ENCODE data around the gene DUSP16.

Gene DUSP16

GRCh38 chr12:12461923-12462315 lies 100.7 kb downstream of the DUSP16 start:
- Histone ChIP-seq H3K27me3 (replicated peaks) (no peaks in the 10 kb centered on the region), H3K4me3 (ENCODE audit: low read depth, low read length) (no peak overlapping the region), H3K36me3 (replicated peaks) (no peaks in the 10 kb centered on the region), H3K27ac (no peak overlapping the region)
- TF ChIP-seq CTCF (IDR thresholded peaks at IDR 0.05; ENCODE audit: low read depth, low read length, missing control alignments), result no peak
- in situ Hi-C loops (cut with HindIII; ENCODE audit: low pct_ligation_motif_present, low sequenced_read_pairs), result no loop called here
- no peak for DNase-seq

DNA sequence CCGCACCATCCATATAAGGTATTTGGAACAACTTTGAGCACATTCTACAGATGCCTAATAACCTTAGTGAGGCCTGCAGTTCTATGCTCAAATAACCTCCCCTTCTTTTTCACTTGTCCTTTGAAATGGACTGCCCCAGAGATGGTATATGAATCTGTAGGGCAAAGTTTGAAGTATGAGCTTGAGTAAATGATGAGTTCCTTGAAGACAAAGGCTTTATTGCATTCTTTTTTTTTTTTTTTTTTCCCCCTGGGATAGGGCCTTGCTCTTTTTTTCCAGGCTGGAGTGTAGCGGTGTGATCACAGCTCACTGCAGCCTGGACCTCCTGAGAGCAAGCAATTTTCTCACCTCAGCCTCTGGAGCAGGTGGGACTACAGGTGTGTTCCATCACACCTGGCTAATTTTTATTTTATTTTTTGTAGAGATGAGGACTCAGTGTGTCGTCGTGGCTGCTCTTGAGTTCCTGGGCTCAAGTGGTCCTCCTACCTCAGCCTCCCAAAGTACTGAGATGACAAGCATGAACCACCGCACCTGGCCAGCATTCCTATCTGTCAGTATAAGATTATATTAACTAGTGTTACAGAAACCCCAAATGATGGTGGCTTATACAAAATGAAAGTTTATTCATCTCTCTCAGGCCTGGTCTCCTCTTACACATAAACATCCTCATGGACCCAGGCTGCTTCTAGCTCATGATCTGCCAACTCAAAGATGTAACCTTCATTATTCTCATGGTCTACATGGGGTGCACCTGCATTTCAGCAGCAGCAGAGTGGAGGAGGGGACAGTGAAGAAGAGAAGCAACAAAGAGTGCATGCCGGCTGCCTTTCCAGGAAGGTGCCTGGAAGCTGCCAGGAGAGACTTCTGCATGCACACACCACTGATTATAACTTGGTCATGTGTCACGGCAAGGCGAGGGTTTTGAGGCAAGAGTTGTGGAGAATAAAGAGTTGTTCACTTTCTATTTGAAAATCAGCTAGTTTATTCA lies 101.4 kb downstream of the DUSP16 start:
- in situ Hi-C loops (cut with HindIII; ENCODE audit: low pct_ligation_motif_present, low sequenced_read_pairs), result no loop called here
- no peaks in the 10 kb centered on the region for H3K27me3 ChIP-seq (replicated peaks)
- H3K36me3 ChIP-seq (replicated peaks), result no peaks in the 10 kb centered on the region
- no peak for DNase-seq
- H3K27ac ChIP-seq, result no peak overlapping the region
- no peak overlapping the region for H3K4me3 ChIP-seq (ENCODE audit: low read depth, low read length)
- TF ChIP-seq CTCF (IDR thresholded peaks at IDR 0.05; ENCODE audit: low read depth, low read length, missing control alignments), result no peak

DNA sequence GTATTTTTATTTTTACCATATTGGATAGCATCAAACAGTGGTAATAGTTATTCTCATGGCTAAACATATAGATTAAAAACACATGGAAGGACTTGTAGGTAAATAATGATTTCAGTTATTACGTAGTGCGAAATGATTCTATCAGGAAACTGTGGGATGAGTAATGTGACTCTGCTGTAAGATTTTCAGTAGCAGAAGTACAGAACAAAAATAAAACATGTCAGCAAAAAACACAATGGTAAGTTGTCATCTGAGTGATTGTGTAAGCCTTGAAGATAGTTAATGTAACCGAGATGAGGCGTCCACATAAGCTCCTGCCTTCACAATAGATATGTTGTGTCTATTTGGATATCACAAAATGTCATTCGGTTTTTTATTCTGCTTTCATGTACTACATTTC lies 106.0 kb downstream of the DUSP16 start:
- in situ Hi-C loops (cut with HindIII; ENCODE audit: low pct_ligation_motif_present, low sequenced_read_pairs), result no loop called here
- Histone ChIP-seq H3K36me3 (replicated peaks) (no peaks in the 10 kb centered on the region), H3K27me3 (replicated peaks) (no peaks in the 10 kb centered on the region), H3K4me3 (ENCODE audit: low read depth, low read length) (no peak overlapping the region), H3K27ac (peak overlapping the region; percentile 14)
- TF ChIP-seq CTCF (IDR thresholded peaks at IDR 0.05; ENCODE audit: low read depth, low read length, missing control alignments), result no peak
- DNase-seq, result peak; percentile 49

DNA sequence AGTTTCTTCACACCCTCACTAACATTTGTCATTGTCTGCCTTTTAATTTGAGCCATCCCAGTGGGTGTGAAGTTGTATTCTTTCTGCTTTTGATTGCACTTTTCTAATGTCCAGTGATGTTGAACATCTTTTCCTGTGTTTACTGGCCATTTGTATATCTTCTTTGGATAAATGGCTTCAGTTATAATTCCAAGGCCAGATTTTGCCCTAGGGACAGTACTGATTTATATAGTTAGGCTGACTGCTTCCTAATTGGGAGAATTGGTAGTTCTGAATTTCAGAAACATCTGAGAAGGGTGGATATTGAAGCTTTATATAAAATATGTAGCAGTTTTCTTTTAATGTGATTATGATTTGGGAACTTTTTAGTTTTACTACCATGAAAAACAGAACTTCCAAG lies 108.3 kb downstream of the DUSP16 start:
- in situ Hi-C loops (cut with HindIII; ENCODE audit: low pct_ligation_motif_present, low sequenced_read_pairs), result no loop called here

DNA sequence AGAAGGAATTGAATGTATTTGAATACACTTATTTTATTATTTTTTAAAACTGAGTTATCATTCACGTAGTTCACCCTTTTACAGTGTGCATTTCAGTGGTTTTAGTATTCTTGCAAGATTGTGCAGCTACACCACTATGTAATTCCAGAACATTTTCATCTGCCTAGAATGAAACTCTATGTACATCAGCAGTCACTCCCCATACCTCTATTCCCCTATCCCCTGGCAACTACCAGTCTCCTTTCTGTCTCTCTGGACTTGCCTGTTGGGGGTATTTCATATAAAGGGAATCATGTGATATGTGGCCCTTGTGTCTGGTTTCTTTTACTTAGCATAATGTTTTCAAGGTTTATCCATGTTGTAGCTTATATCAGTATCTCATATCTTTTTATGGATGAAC lies 109.0 kb downstream of the DUSP16 start:
- Histone ChIP-seq H3K27ac (no peak overlapping the region), H3K4me3 (ENCODE audit: low read depth, low read length) (no peak overlapping the region), H3K27me3 (replicated peaks) (no peaks in the 10 kb centered on the region), H3K36me3 (replicated peaks) (no peaks in the 10 kb centered on the region)
- in situ Hi-C loops (cut with HindIII; ENCODE audit: low pct_ligation_motif_present, low sequenced_read_pairs), result no loop called here
- no peak for TF ChIP-seq CTCF (IDR thresholded peaks at IDR 0.05; ENCODE audit: low read depth, low read length, missing control alignments)
- DNase-seq, result no peak

More for the DNA sequence above, 108.3 kb downstream of the DUSP16 start:
- no peak overlapping the region for H3K27ac ChIP-seq
- no peak overlapping the region for H3K4me3 ChIP-seq (ENCODE audit: low read depth, low read length)
- H3K36me3 ChIP-seq (replicated peaks), result no peaks in the 10 kb centered on the region
- DNase-seq, result no peak
- no peaks in the 10 kb centered on the region for H3K27me3 ChIP-seq (replicated peaks)
- no peak for TF ChIP-seq CTCF (IDR thresholded peaks at IDR 0.05; ENCODE audit: low read depth, low read length, missing control alignments)
